Stimulated activated CD8-positive, alpha-beta memory T cell treated with anti-CD3 and anti-CD28 coated beads, Interleukin-15, amount 100 ng/mL, for 24 hours (primary cell): ENCODE results near the gene POU2F1.

Experiments used
- DNase-seq: peaks from one replicate; pipeline ENCODE4 v3.0.0-alpha.2; 2020; ENCODE audit warnings: low read depth

The POU2F1 gene

DNA sequence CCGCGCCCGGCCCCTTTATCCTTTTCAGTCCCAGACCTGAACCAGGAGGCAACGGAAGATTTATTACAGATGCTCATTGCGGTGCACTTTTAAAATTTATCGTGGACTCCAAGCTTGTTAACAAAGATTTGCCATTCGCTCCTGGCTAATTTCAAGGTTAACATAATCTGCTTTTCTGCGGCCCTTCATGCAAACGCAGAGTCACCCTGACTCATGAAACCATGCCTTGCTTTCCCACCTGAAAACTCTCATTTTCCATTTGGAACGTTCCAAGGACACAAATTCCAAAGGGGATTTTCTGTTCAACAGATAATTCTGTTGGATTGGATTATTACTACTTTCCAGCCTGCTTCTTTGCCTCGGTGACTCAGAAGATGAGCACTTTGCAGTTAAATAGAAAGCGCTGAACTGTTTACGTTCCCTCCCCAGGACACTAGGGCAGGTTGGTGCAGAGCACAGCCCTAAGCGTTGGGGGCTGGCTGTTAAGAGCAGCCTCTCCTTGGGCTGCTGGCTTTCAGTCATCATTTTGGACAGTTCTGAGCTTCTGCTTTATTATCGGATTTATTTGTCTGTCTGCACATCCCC is 246.5 kb downstream of the POU2F1 start:
- DNase-seq, result no peak

DNA sequence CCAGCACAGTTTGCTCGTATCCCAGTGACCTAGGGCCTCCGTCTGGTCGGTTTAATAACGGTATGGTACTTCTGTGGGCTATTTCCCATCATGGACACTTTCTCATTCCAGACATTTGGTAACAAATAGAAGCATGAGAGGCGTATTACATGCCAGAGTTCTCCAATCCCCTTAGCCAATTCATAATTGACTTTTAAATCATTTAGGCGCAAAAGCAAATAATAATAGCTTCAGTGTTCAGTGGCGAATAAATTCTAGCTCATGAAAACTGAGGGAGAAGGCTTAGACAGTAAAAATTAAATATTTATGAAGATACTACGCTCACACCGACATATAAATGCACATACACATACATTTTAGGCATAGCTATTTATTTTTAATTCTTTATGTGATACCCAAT is 247.1 kb downstream of the POU2F1 start:
- no peak for DNase-seq

DNA sequence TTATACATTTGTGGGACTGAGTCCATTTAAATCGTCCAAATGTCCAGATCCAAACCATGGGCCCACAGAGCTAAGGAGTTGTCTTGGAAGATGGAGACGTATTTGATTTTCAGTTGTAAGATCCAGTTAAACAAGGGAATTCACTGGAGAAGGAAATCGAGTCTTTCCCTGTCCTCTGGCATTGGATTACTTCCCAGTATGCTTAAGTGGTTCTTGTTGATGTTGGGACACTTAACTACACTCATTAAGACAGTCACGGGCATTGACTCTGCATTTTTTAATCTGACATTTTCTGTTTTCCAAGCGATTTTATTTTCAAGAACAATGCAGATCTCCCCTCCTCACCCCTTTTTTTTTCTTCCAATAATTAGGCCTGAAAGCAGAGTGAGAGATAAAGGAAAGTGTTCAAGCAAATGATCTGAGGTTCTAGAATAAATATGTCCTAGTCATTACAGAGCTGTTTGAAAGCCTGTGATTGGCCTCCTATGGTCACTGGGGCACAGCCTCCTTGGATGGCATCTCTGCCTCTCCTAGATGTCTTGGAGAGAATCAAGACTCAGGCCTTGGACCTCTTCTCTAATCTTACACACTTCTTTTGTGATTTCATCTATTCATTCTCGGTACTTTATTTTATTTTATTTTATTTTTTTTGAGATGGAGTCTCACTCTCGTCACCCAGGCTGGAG is 248.7 kb downstream of the POU2F1 start:
- no peak for DNase-seq

DNA sequence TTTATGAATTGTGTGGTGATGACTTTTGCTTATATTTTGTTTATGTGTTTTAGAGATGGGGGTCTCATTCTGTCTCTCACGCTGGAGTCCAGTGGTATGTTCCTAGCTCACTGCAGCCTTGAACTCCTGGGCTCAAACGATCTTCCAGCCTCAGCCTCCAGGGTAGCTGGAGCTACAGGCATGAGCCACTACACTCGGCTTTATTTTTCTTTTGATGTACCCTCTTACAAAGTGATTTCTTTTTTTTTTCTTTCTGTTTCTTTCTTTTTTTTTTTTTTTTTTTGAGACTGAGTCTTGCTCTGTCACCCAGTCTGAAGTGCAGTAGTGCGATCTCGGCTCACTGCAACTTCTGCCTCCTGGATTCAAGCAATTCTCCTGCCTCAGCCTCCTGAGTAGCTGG is 250.9 kb downstream of the POU2F1 start:
- no peak for DNase-seq

DNA sequence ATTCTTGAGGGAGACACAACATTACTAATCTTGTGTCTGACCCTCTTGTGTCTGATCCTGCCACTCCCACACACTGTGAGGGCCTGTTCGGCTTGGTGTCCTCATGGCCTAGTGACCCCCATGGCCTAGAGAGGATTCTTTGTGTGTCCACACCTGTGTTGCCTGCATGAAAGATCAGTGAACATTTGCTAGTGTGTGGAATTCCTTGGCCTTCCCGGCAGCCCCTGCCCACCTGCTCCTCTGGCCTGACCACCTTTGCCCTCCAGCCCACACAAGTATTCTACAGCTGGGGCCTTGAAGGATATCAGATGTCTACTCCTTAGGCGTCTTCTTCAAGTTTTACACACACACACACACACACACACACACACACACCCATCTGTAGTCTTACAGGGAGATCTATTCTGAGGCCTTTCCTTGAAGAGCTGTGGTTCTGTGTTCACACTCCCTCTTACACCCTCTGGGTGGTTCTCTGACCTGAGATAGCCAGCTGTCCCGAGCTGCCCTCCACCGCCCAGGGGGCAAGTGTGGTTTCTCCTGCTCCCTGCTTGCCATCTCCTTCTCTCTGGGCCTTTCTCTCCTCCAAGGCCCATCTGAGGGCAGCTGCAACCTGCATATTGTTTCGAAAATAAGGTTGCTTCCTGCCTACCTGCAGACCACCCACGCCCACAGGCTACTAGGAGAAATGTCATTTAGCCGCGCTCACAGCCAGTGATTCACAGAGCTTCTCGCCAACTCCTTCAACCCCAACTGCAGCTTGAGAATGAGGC is 252.3 kb downstream of the POU2F1 start:
- DNase-seq, result no peak

DNA sequence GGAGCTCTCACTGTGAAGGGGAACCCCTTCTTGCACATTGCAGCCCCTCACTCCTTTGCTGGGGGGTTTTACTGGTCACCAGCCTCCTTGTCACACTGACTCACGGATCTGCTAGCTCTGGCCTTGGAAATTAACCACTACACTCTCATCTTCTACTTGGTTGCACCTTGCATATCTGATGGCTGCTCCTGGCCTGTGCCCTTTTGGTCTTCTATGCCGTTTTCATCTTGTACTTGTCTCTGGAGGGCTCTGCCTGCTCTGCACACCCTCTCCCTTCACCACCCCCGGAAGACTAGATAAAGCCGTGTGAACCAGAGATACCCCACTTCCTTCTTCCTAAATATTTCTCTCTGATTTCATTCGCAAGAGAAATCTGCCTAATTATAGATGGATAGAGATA is 253.1 kb downstream of the POU2F1 start:
- DNase-seq, result no peak

DNA sequence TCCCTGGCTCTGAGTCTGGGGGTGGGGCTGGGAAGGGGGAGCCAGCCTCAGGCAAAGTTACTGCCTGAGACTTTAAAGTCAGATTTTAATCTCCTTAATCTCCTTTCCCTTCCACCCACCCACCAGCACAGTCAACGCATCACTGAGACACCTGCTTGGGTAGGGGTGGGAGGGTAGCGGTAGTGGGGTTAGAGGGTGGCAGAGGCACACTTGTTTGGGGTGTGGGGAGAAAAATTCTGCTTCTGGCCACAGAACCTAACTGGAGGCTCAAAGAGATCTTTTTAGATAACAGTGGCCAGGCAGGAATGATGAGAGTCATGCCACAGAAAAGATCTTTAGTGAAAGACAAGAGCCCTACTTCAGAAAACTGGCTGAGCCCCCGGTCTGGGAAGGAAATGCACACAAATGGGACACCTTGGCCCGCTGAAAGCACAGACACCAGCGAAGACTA is 253.5 kb downstream of the POU2F1 start:
- DNase-seq, result no peak

DNA sequence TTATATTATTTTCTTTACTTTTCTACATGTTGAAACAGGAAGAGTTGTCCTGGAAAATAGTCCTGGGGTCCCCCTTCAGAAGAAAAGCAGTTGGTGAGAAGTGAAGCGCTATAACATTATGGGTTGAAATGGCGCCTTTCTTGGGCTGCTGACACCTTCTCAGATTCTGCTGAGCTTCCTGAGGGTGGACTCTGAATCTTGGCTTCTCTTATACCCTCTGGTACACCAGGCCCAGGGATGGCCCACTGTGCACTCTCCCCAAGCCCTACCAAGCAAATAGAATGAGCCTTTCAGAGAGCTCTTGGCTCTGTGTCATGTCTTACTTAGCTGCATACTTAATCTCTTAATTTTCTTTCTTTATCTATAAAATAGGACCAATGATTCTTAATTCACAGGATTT is 255.4 kb downstream of the POU2F1 start:
- DNase-seq, result no peak
